DMS153 treated with DMSO at 0.1 percent for 48 hours (cell line): ENCODE results near the gene FBXL16.

Experiments used
- DNase-seq: peaks from one replicate; lab custom pipeline; 2025; ENCODE audit not compliant: unreplicated experiment; lab: John Stamatoyannopoulos, UW

The FBXL16 gene

DNA sequence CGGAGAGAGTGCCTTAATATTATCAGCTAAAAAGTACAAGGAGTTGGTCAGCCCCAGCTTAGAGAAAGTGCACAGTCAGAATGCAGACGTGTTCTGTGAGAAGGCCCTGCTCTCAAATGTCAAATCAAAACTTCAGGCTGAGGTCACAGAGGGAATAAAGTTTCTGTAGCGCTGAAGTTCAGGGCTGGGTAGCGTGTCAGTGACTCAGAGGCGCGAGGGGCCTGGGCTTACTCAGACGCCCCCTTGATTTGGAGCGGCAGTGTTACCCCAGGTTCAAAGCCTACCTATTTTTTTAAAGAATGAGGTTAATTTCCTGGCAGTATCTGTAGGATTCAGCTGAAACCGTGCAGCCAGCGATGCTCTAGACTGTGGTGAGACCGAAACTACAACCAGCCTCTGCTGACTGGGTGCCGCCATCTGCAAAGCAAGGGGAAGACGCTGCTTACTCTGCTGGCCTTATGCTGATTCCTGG lies 30.4 kb upstream of the FBXL16 start:
- no peak for DNase-seq

DNA sequence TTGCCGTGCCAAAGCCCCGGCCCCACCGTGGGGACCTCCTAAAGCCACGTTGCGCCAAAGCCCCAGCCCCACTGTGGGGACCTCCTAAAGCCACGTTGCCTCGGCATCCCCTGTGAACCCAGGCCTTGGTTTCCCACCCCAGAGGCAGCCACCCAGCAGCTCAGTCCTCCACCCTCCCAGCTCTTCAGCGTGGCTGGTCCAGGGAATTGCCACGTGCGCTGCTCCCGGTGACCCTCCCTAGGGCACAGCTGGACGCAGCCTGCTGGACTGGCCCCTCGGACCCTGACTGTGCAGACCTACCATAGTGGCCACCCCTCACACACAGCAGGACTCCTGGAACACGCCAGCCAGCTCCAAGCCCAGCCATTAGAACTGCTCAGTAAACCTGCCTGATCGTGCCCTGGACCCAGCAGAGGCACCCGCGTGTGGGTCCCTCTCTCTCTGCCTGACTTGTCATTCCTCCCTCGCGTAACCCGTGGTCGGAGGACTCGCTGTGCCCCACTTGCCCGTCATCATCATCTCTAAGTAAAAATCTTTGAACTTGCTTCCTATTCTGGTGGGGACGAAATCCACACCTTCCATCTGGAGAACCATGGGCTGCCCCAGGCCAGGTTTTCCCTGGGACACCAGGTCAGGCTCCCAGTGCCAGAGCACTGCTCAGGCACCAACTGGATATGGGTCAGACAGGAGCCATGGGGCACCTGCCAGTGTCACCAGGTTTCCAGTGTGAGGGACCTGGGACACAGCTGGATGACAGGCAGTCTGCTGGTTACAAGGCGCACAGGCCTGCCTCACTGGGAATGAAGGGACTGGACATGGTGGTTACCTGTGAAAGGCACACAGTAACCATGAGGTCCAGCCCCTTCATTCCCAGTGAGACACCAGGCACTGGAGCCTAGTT lies 29.6 kb upstream of the FBXL16 start:
- no peak for DNase-seq

DNA sequence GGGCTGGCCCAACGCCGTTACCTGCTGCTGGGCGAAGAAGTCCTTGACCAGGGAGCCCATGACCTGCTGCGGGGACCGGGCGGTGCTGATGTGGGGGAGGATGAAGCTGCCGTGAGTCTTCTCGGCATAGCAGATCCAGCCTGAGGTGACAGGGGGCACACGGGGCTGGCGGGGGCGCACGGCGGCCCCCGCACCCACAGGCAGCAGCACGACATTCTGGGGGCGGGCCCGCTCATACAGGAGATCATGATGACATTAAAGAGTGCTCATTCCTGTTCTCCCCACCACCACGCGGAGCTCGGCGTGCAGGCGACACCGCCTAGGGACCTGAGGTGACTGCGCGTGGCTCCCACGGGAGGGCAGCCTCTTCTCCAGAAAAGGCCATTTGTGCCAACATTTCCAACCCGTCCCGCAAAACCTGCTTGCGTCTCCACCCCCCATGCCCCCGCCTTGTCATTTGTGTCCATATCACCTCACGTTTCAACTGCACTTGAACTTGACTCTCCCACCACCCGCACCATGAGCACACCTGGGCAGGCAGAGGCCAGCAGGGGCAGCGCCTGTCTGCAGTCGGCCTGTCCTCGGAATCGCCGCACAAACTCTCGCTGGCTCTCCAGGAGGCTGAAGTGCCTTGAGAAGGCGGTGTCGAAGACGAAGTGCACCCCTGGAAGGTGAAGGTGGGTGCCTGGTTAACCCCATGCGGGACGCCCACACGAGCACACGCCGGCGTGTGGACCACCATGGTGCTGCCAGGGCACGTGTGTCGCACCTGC lies 28.8 kb upstream of the FBXL16 start:
- no peak for DNase-seq

DNA sequence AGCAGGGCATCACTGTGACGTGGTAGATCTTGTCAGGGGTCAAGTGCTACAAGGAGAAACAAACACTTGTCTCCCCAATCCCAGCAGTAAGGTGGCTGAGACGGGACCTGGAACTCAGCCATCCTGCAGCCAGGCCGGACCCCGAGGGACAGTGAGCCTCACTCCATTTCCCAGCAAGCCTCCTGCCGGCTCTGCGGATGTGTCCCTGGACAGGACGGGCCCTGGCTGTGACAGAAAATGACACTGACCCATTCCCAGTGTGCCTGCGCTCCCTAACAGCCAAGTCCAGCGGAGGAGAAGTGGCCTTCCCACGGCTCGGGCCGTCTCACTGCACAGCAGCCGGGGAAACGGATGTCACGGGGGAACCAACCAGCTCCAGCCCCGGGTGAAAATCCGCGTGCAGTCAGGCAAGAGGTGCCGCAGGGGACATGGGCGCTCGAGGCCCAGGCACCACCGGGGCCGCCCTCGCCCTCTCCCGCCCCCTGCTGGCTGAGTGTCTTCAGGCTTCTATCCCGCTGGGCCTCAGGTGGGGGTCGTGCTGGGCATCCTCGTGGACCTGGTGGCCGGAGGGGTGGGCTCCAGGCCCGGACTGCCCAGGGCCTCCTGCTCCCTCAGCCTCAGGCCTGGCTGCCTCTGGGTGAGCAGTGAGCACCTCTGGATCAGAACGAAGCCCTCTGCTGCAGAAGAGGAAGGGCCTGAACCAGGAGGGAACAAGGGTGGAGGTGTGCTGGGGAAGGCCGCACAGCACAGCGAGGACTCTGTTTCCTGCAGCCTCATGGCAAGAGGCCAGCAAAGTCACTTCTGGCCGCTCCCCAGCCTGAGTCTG lies 28.0 kb upstream of the FBXL16 start:
- DNase-seq: no peak

DNA sequence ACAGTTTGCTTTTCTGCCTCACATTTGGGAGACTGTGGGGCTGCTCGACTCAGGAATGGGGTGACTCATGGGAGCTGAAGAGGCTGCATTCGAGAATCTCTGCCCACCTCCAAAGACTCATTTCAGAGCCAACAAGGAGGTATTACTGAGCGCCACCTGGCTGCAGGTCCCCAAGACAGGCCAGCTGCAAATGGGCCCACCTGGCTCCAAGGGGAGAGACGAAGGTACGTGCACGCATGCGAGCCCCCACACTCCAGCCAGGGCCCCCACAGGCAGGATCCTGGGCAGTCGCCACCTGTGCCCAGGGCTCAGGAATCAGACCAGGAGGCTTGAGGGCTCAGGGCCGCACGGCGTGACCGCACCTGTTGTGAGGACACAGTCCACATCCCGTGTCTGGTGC lies 27.3 kb upstream of the FBXL16 start:
- no peak for DNase-seq

DNA sequence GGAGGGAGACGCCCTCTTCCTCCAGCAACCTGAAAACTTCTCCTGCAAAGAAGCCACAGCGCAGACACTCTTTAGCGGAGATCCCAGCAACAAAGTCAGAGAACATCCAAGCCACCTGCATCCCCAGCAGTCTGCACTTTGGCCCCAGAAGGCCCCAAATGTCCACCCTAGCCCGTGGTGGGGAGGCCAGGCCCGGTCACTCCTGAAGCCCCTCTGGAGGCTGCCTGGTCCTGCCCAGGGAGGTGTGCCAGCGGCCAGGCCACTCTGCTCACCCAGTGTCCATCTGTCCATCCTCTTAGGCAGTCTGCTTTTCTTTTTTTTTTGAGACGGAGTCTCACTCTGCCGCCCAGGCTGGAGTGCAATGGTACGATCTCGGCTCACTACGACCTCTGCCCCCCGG lies 26.7 kb upstream of the FBXL16 start:
- no peak for DNase-seq

DNA sequence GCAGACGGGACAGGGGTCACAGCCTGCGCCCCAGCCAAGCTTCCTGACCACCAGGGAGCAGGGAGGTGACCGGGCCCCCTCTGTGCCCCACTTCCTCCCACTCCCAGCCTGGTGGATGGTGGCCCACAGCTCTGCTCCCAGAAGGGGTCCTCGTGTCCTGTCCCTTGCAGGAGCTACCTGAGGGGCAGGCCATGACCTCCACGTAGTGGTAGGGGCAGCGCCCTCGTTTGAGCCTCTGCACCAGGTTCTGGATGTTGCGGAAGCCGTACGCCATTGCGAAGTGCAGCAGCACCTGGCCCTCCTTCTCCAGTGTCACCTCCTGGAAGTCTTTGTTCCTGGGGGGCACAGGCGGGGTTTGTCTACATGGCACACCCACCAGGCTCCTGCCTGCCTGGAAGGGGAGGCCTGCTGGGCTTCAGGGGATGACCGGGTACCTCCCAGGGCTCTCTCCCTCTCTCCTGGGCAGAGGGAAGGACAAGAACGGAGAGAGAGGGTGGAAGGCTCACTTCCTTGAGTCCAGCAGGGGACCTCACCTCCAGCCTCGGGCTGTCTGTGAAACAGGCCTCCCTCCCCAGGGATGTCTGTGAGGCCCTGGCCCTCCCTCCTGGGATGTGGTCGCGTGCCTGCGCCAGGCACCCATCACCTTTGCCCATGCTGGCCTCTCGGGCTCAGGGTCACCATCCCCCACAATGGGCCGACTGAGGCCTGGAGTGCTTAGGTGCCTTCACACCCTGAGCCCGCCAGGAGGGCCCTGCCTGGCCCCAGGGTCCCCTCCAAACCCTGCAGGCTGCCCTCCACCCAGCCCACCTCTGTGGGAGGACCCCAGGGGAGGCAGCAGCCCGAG lies 25.3 kb upstream of the FBXL16 start:
- DNase-seq: no peak

DNA sequence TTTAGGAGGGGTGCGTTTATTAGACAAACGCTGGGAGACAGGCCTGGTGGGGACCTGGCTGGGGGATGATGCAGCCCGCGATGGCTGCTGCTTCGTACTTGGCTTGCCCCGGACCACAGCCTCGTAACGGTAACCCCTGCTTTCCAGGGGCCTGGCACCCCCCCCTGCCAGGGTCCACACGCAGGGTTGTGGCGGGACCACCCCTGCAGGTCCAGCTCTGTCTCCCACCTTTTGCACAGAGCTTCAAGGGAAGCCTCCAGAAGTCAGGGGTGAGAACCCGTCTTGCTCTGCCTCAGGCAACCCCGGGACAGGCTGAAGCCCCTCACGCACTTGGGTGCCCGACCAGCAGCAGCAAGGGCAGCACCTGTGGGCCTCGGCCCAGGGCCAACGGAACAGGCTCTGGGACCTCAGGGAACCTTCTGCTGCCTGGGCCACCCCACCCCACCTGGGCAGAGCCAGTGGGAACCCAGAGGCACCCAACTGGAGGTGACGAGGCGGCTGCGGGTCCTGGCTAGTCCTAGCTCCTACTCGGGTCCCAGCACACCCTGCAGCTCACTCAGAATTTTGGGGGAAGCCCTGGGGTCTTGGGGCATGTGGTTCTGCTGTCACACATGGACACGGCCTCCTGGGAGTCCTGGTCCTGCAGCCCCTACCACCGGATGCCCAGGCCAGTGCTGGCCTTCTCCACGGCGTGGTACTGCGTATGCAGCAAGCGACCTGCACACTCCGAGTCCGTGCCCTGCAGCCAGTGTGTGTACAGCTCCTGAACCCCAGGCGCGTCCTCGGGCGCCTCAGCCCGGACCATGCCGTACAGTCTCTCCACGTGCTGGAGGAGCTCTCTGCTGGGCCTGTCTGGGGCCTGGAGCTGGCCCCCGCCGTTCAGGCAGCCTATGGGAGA lies 24.4 kb upstream of the FBXL16 start:
- DNase-seq: no peak

DNA sequence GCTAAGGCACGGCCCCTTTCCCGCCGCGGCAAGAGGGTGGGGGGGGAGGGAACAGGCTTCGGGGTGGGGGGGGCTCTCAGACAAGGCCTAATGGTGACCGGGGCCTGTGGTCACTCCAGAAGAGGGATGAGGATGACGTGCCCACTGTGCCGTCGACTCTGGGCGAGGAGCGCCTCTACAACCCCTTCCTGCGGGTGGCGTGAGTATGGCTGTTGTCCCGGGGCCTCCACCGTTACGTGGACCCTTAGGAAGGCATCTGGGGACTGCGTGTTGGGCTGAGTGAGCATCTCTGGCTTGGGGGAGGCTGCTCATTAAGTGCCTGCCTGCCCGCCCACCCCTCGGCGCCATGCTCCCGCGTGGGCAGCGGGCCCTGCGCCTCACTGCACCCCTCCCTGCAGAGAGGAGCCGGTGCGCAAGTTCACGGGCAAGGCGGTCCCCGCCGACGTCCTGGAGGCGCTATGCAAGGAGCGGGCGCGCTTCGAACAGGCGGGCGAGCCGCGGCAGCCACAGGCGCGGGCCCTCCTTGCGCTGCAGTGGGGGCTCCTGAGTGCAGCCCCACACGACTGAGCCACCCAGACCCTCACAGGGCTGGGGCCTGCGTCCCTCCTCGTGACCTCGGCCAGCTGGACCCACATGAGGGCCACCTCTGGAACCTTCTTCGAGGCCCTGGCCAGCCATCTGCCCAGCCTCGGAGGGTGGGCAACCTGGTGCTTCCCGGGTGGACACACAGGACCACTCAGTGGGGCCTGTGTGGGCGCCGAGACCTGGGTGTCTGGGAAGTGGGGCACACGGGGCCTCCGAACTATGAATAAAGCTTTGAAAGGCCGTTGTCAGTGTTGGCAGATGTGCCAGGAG lies 23.5 kb upstream of the FBXL16 start:
- no peak for DNase-seq

DNA sequence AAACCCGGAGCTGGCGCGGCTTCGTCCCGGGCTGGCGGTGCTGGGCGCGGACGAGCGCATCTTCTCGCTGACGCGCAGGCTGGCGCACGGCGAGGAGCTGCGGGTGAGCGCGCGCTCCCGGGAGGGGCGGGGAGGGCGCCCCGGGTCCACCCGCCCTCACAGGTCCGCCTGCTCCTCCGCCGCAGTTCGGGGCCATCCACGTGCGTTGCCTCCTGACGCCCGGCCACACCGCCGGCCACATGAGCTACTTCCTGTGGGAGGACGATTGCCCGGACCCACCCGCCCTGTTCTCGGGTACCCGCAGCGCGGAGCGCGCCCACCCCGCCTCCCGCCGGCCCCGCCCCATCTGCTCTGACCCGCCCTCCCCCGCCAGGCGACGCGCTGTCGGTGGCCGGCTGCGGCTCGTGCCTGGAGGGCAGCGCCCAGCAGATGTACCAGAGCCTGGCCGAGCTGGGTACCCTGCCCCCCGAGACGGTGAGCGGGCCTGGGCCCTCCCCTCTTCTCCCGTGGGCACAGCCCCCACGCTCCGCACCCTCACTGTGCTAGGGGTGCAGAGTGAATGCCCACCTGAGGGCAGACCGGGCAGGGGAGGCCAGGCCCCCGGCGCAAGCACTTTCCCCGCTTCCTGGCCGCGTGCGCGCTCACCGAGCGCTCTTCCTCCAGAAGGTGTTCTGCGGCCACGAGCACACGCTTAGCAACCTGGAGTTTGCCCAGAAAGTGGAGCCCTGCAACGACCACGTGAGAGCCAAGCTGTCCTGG lies 22.7 kb upstream of the FBXL16 start:
- DNase-seq: no peak

DNA sequence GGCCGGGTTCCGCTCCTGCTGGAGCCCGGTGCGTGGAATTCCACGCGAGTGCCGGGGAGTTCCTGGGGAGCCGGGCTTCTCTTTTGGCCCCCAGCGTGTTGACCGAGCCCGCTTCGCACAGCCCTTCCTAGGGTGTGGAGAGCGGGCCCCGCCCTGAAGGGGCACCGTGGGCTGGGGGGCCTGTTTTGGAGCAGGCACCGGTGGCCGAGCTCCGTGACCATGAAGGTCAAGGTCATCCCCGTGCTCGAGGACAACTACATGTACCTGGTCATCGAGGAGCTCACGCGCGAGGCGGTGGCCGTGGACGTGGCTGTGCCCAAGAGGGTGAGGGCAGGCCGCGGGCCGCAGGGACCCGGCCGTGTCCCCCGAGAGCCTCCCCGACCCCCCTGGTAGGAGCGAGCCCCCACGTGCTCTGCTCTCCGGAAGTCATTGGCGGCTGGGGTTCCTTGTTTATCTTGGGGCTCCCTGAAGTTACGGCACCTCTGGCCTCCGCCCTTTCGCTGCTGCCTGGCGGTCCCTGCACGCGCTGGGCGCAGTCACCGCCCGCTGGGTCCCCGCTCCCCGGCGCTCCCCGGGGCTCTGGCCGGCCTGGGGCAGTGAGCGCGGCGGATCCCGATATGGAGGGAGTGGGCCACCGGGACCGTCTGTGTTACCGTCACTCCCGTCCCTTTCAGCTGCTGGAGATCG lies 21.8 kb upstream of the FBXL16 start:
- DNase-seq: no peak

DNA sequence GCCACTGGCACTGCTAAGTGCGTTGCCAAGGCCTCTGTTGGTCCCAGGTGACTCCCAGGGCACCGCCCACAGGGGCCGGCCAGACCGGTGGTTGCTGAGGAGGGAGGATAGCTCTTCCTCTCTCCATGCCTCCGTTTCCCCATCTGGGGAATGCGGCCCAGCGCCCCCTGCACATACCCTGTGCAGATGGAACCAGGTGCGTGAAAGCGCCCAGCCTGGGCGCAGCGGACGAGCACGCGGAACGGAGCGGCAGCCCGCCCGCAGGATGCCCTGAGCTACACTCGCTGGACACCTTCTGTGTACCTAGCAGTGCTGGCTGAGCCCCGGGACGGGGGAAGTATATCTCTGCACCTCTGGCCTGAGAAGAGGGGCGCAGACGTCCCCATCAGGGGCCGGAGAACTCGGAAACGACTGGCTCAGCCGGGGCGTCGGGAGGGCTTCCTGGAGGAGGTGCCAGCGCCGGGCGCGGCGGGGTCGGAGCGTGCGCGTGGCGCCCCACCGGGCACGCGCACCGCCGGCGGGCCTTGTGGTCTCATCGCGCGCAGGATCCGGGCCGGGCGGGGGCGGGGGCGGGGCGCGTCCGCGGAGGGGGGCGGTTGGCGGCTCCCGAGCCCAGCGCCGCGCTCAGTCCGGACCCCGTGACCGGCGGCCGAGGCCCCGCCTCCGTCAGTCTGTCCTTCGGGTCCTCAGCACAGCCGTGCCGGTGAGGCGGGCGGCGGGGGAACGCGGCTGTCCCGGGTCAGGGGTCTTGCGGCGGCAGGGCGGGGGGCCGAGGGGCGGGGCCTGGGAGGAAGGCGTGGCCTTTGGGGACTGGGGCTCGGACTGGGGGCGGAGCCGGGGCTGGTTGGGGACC lies 21.1 kb upstream of the FBXL16 start, which contains the start of the genes CCDC78 and HAGHL:
TSS of gene CCDC78 (minus strand) at position 6 of the 853 bp plus-strand sequence. CDS start 76 bp downstream, outside the sequence.
TSS of gene HAGHL (plus strand) at position 669 of the 853 bp plus-strand sequence. CDS start 404 bp downstream, outside the sequence.
- DNase-seq: no peak

DNA sequence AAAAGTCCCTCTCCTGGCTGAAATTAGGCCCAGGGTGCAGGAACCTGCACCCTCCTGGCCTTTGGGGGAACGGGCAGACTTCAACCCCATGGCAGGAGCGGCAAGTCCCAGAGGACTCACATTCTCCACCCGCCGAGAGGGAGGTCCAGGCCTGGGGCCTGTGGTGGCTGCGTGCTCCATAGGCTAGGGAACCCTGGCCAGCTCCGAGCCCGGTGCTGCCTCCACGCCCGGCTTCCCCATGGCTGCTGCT lies 20.5 kb upstream of the FBXL16 start:
- no peak for DNase-seq

DNA sequence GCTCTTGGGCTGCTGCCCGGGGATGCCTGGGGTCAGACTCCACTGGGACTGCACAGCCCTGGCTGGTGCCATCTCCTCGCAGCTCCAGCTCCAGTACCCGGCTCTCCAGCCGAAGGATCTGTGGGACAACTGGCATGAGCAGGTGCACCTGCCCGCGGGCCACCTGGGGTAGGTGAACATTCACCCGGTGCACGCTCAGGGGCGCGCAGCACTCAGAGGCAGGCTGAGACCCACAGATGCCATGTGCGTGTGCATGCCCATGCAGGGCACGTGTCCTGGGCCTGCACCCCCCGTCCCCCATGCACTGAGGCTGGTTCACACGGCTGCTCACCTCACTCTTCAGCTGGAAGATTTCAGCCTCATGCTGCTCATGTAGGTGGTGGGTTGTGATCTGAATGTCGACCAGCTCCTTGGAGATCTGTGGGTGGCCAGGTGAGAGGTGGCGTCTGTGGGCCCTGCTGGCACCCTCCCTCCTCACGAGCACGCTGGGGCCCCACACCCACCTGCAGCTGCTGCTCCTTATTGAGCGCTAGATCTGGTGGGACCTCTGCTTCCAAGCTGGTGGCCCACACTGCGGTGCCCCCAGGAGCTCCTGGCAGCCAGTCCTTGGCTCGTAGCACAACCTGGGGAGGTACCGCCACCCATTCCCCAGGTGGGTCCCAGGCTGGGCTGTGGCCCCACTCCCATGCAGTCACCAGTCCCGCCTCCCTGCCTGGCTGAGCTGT lies 20.0 kb upstream of the FBXL16 start:
- DNase-seq: no peak

DNA sequence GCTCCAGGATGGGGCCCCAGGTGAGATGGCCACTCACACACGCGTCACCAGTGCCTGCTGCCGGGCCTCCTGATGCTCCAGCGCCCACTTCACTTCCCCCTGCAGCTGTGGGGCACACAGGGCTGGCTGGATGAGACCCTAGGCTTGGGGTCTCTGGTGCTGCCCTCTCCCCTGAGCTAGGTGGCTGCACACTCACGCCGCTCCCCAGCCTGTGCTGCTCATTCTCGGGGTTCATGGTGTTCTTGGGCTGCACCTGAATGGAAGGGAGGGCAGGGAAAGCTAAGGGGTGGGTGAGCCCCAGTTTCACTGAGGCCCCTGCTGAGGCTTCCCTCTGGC lies 19.4 kb upstream of the FBXL16 start:
- no peak for DNase-seq
